AG09319 (cell line): Measurements from ENCODE around the gene ARL16.
"Not testable (repeated sequence)": the region's sequence is repeated elsewhere in the genome, so short reads cannot be mapped to it uniquely, and the experiment has no call there.

Experiments used
- DNase-seq: peaks from one replicate; pipeline ENCODE4 v3.0.0-alpha.2; 2010; ENCODE audit warnings: low read depth; ENCODE audit errors: extremely low read depth
- TF ChIP-seq, protein P1 (sequence below): IDR thresholded peaks from 2 replicates; pipeline ENCODE4 v1.5.1; 2011; ENCODE audit warnings: low read depth, mild to moderate bottlenecking, inconsistent platforms, low read length, moderate library complexity

The ARL16 gene

DNA sequence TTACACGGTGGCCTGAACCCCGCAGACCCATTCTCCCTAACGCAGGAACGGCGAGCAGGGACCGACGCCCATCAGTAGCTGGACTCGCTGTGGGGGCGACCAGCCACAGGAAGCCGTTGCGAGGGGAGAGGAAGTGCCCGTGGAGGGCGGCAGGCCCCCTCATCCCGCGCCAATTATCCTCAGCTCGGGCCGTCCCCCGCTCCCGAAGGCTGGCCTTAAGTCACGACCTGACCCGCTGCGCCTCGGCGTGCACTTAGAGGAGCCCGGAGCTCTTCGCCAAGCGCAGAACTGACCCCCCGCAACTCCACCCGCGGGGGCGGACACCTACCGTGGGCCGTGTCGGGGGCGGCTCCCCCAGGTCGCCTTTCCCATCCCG is 401 bp downstream of the ARL16 start:
- DNase-seq = no peak
- TF ChIP-seq, protein P1, sequence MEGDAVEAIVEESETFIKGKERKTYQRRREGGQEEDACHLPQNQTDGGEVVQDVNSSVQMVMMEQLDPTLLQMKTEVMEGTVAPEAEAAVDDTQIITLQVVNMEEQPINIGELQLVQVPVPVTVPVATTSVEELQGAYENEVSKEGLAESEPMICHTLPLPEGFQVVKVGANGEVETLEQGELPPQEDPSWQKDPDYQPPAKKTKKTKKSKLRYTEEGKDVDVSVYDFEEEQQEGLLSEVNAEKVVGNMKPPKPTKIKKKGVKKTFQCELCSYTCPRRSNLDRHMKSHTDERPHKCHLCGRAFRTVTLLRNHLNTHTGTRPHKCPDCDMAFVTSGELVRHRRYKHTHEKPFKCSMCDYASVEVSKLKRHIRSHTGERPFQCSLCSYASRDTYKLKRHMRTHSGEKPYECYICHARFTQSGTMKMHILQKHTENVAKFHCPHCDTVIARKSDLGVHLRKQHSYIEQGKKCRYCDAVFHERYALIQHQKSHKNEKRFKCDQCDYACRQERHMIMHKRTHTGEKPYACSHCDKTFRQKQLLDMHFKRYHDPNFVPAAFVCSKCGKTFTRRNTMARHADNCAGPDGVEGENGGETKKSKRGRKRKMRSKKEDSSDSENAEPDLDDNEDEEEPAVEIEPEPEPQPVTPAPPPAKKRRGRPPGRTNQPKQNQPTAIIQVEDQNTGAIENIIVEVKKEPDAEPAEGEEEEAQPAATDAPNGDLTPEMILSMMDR = no peak

DNA sequence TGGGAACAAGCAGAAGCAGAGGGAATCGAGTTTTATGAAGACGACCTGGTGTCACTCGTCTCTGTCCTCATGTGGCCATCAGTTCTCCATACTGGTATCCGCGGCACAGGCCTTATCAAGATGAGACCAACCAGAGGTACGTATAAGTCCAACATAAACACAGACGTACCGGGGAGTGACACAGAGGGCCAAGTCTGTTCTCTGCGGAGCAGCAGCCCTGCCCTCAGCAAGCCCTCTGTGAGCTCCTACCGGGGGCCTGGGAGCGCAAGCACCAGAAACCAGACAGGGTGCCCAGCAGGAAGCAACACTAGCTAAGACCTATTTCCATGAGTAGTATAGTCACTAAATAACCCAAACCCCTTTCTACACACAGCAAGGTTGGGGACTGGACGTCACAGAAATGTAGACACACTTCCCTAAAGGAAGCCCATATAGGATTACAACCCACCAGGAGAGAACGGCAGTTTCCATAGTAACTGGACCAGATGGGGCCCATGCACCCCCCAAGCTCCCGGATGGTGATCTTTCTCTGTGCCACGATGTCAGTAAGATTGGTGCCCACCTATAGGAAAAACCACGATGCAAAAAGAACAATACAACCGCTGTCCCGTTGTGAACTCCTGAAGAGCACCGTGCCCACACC is 911 bp downstream of the ARL16 start:
- DNase-seq = no peak
- TF ChIP-seq, protein P1 = no peak

DNA sequence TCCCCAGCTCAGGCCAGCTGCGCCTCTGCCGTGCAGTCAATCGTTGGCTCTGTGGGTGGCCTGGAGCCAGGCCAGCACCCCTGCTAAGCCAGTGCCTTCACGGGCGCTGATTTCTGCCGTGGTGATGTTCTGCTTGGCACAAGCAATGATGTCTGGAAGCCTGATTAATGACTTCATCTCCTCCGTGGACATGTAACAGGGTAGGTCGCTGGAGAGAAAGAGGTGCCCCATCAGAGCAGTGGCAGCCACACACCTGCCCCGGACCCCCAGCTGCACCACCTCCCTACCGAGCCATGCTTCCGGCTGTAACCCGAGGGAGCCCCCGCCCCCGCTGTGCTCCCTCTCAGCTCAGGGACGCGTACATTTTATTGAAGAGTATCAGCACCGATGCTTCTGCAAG is 1.9 kb downstream of the ARL16 start:
- no peak for DNase-seq
- TF ChIP-seq, protein P1 = no peak

DNA sequence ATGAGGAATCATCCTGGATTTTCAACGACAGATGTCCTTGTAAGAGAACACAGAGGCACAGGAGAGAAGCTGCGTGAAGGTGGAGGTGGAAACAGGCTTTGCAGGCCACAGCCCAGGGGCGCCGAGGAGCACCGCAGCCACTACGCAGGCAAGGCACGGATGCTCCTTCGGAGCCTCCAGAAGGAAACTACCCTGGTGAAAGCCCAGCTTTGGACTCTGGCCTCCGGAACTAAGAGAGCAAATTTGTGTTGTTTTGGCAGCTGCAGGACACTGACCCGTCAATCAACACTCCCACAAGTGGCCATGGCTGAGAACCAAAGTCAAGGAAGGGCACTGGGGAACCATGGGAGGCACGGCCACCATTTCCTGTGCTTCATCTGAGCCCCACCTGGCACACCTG is 3.4 kb downstream of the ARL16 start:
- TF ChIP-seq, protein P1 = no peak
- DNase-seq = no peak

DNA sequence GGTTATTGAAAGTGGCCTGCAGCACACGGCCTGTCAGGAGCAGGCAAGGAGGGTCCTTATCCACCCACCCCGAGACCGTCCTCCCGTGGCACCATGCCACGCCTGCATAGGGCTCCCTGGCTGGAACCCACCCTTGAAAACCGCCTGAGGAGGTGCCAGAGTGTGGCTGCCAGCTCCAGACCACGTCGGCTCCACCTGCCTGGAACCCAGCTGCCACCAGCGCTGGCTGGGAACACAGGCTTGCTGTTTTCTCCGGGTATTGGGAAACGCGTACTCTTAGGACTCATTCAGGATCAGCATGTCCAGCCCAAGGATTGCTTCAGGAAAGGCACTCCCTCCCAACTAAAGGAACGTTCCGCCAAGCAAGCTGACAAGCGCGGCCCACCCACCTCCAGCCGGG is 6.7 kb downstream of the ARL16 start:
- no peak for DNase-seq

DNA sequence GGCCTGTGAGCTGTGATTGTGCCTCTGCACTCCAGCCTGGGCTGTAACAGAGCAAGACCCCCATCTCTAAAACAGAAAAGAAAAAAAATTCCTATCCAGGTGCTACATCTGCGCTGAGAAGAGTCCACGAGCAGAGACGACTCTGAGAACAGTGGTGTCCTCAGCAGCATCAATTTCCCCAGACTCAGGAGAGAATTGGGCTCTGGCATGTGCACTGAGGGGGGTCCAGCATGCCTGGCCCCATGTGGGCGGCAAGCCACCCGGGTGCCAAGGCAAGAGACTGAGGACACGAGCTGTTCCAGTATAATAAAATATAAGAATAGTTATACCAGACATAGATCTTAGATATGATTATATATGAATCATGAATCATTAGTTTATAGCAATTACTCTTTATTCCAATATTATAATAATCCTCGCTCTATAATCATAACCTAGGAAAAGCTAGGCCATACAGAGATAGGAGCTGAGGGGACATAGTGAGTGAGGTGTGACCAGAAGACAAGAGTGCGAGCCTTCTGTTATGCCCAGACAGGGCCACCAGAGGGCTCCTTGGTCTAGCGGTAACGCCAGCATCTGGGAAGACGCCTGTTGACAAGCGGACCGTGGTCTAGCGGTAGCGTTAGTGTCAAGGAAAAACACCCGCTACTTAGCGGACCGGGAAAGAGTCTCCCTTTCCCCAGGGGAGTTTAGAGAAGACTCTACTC is 7.9 kb downstream of the ARL16 start:
- not testable (repeated sequence) for DNase-seq
- TF ChIP-seq, protein P1 = peak; percentile 34

More for the DNA sequence above, 6.7 kb downstream of the ARL16 start:
- TF ChIP-seq, protein P1 = no peak

DNA sequence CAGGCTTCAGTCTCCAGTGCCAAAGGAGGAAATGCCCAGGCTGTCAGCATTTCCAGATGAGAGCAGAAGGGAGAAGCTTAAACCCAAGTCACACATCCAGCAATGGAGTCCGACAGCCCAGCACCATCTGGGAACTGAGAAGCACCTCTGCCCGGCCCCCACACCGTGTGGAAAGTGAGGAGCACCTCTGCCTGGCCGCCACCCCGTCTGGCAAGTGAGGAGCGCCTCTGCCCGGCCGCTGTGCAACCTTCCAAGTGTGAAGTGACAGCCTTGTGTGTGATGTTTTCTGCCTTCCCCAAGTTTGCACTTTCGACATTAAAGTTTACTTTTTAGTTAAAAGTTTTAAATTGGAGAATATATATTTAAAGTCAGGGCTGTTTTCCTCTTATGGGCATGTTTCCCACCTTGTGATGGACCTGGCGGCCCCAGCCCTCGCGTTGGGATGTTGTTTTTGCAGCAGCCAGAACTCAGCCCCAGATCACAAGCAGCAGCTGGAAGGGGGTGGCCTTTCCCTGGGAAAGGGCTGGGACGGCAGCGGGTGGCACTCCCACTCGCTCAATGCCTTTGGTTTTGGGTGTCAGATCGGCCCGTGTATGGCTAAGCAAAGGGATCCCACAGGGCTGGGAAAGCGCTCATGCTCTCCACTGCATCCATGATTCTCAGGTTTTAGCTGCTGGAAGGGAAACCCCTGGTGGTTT is 9.9 kb downstream of the ARL16 start:
- DNase-seq = no peak
- TF ChIP-seq, protein P1 = no peak
